H9 (cell line): ENCODE measurements around the gene CMTM7. TPM values are rescaled to one million over a fixed set of nuclear protein-coding genes. Genes with fewer than 3 reads are reported as not detected.

Experiments
- DNase-seq: peaks from one replicate; pipeline ENCODE4 v3.0.0-alpha.2; 2017
- H2AFZ ChIP-seq: one replicate; pipeline ENCODE4 v1.6.1; 2013; ENCODE audit warnings: mild to moderate bottlenecking, low read length, control low read depth, moderate library complexity
- H2AK5ac ChIP-seq: 2 replicates; pipeline ENCODE4 v1.6.1; 2013; ENCODE audit warnings: low read length, control low read depth, mixed read lengths; ENCODE audit not compliant: insufficient read length
- H2BK120ac ChIP-seq: one replicate; pipeline ENCODE4 v1.6.1; 2013; ENCODE audit warnings: low read depth, mild to moderate bottlenecking, low read length, control low read depth, inconsistent platforms; ENCODE audit not compliant: poor library complexity, severe bottlenecking
- H2BK12ac ChIP-seq: 2 replicates; pipeline ENCODE4 v1.6.1; 2013; ENCODE audit warnings: low read length, control low read depth, mixed read lengths, low read depth; ENCODE audit not compliant: insufficient read length
- H2BK15ac ChIP-seq: 2 replicates; pipeline ENCODE4 v1.6.1; 2013; ENCODE audit warnings: low read depth, low read length, control low read depth
- H2BK20ac ChIP-seq: one replicate; pipeline ENCODE4 v1.6.1; 2013; ENCODE audit warnings: low read depth, mild to moderate bottlenecking, low read length, control low read depth, inconsistent platforms; ENCODE audit not compliant: poor library complexity, severe bottlenecking
- H2BK5ac ChIP-seq: 2 replicates; pipeline ENCODE4 v1.6.1; 2013; ENCODE audit warnings: low read length, control low read depth, mixed read lengths; ENCODE audit not compliant: insufficient read length
- H3K14ac ChIP-seq: 2 replicates; pipeline ENCODE4 v1.6.1; 2013; ENCODE audit warnings: low read length, control low read depth; ENCODE audit not compliant: insufficient read depth
- H3K18ac ChIP-seq: 2 replicates; pipeline ENCODE4 v1.6.1; 2013; ENCODE audit warnings: low read depth, mild to moderate bottlenecking, mixed read lengths, low read length, control low read depth; ENCODE audit not compliant: insufficient read length
- H3K23ac ChIP-seq: 2 replicates; pipeline ENCODE4 v1.6.1; 2013; ENCODE audit warnings: low read length, control low read depth, mixed read lengths, low read depth; ENCODE audit not compliant: insufficient read length
- H3K23me2 ChIP-seq: 2 replicates; pipeline ENCODE4 v1.6.1; 2013; ENCODE audit warnings: low read depth, mild to moderate bottlenecking, mixed read lengths, low read length, control low read depth; ENCODE audit not compliant: insufficient read length, poor library complexity, severe bottlenecking
- H3K27ac ChIP-seq: 2 replicates; pipeline ENCODE4 v1.5.1; 2013; ENCODE audit warnings: low read length, control low read depth, mixed read lengths, low read depth; ENCODE audit not compliant: insufficient read length
- H3K27me3 ChIP-seq: 2 replicates; pipeline ENCODE4 v1.6.1; 2013; ENCODE audit warnings: low read length, control low read depth, inconsistent platforms; ENCODE audit not compliant: insufficient read depth
- H3K4ac ChIP-seq: 2 replicates; pipeline ENCODE4 v1.6.1; 2013; ENCODE audit warnings: low read depth, mild to moderate bottlenecking, control low read depth, inconsistent platforms, low read length, moderate library complexity
- H3K4me1 ChIP-seq: 2 replicates; pipeline ENCODE4 v1.6.1; 2013; ENCODE audit warnings: low read length, control low read depth, inconsistent platforms; ENCODE audit not compliant: insufficient read depth
- H3K4me2 ChIP-seq: 2 replicates; pipeline ENCODE4 v1.6.1; 2013; ENCODE audit warnings: low read length, control low read depth, mixed read lengths; ENCODE audit not compliant: insufficient read length, insufficient read depth
- H3K56ac ChIP-seq: 2 replicates; pipeline ENCODE4 v1.6.1; 2013; ENCODE audit warnings: low read depth, mild to moderate bottlenecking, mixed read lengths, low read length, control low read depth; ENCODE audit not compliant: insufficient read length
- H3K79me1 ChIP-seq: 2 replicates; pipeline ENCODE4 v1.6.1; 2013; ENCODE audit warnings: low read depth, mild to moderate bottlenecking, moderate library complexity, low read length, control low read depth, inconsistent platforms; ENCODE audit not compliant: insufficient read depth, poor library complexity, severe bottlenecking
- H3K79me2 ChIP-seq: 2 replicates; pipeline ENCODE4 v1.6.1; 2013; ENCODE audit warnings: low read length, control low read depth, inconsistent platforms; ENCODE audit not compliant: insufficient read depth
- H3K9ac ChIP-seq: 2 replicates; pipeline ENCODE4 v1.6.1; 2013; ENCODE audit warnings: low read length, control low read depth, mixed read lengths; ENCODE audit not compliant: insufficient read length; ENCODE audit errors: extremely low read depth
- H3K9me3 ChIP-seq: one replicate; pipeline ENCODE4 v1.6.1; 2013; ENCODE audit warnings: low read depth, low read length, inconsistent platforms; ENCODE audit not compliant: control insufficient read depth
- H3T11ph ChIP-seq: one replicate; pipeline ENCODE4 v1.6.1; 2013; ENCODE audit warnings: mild to moderate bottlenecking, low read length, control low read depth, inconsistent platforms
- H4K20me1 ChIP-seq: one replicate; pipeline ENCODE4 v1.6.1; 2013; ENCODE audit not compliant: control insufficient read depth, insufficient read length, insufficient read depth
- H4K5ac ChIP-seq: 2 replicates; pipeline ENCODE4 v1.6.1; 2013; ENCODE audit warnings: low read depth, mild to moderate bottlenecking, mixed read lengths, low read length, control low read depth; ENCODE audit not compliant: insufficient read length
- H4K8ac ChIP-seq: replicated peaks from 2 replicates; pipeline ENCODE4 v1.6.1; 2013; ENCODE audit warnings: low read length, control low read depth, mixed read lengths, low read depth; ENCODE audit not compliant: insufficient read length
- H4K91ac ChIP-seq: 2 replicates; pipeline ENCODE4 v1.6.1; 2013; ENCODE audit warnings: low read depth, mild to moderate bottlenecking, moderate library complexity, mixed read lengths, low read length, control low read depth; ENCODE audit not compliant: insufficient read length
- H3K27ac Mint-ChIP-seq, 3 experiments: 2 replicates in 2 of 3; 3 replicates in 1 of 3; pipeline ENCODE4 v1.8.0; 2020 to 2021; ENCODE audit warnings: mixed read lengths in 3 of 3, mild to moderate bottlenecking in 1 of 3, moderate library complexity in 1 of 3
- H3K27me3 Mint-ChIP-seq: 2 replicates; pipeline ENCODE4 v1.8.0; 2021; ENCODE audit warnings: low read depth, mild to moderate bottlenecking, moderate library complexity, mixed read lengths
- H3K36me3 Mint-ChIP-seq, 3 experiments: 2 replicates in 2 of 3; 3 replicates in 1 of 3; pipeline ENCODE4 v1.8.0; 2020 to 2021; ENCODE audit warnings: low read depth in 3 of 3, mixed read lengths in 3 of 3; ENCODE audit not compliant: insufficient read depth in 1 of 3
- H3K4me1 Mint-ChIP-seq, 2 experiments: 2 replicates each; pipeline ENCODE4 v1.8.0; 2020; ENCODE audit warnings: mixed read lengths in 2 of 2
- H3K4me3 Mint-ChIP-seq, 2 experiments: 2 replicates in 1 of 2; 3 replicates in 1 of 2; pipeline ENCODE4 v1.8.0; 2020 to 2021; ENCODE audit warnings: mild to moderate bottlenecking in 2 of 2, mixed read lengths in 2 of 2, moderate library complexity in 1 of 2
- H3K9me3 Mint-ChIP-seq, 2 experiments: 2 replicates in 1 of 2; 3 replicates in 1 of 2; pipeline ENCODE4 v1.8.0; 2020; ENCODE audit warnings: mild to moderate bottlenecking in 2 of 2, mixed read lengths in 2 of 2, moderate library complexity in 1 of 2
- CTCF ChIP-seq: fragments of 200-600 bp; sonication (generic); conservative IDR thresholded peaks from 3 replicates; pipeline ENCODE4 v1.8.0; 2021; ENCODE audit warnings: antibody characterized with exemption, mild to moderate bottlenecking
- WGBS: extraction: QIAGEN DNeasy Blood & Tissue Kit; methylation state at CpG from one replicate; pipeline ENCODE4 v1.1.7; 2013; ENCODE audit warnings: missing lambda C conversion rate, low lambda C conversion rate, mixed read lengths; ENCODE audit not compliant: insufficient read length; ENCODE audit errors: extremely low coverage; 5-methylcytosine and 5-hydroxymethylcytosine counted together
- total RNA-seq: library from RNA; stranded (reverse); gene quantifications from 2 replicates; pipeline ENCODE4 v1.2.1, GENCODE V29; 2021

The CMTM7 gene
- total RNA-seq, 1 experiment from 2014 or later: 23.9 TPM

- Histone ChIP-seq H2BK120ac (no peak overlapping the region), H4K5ac (no peak overlapping the region), H3K79me2 (no peaks in the 10 kb centered on the region), H3K4ac (no peak overlapping the region), H3K56ac (no peak overlapping the region), H3K23ac (no peak overlapping the region), H4K8ac (no peak overlapping the region), H3K27me3 (no peaks in the 10 kb centered on the region), H3K14ac (no peak overlapping the region), H3T11ph (no peak overlapping the region), H3K4me2 (no peak overlapping the region), H3K9me3 (no peaks in the 10 kb centered on the region), H3K9ac (no peak overlapping the region), H2BK15ac (no peak overlapping the region), H3K23me2 (no peaks in the 10 kb centered on the region), H2BK12ac (no peak overlapping the region), H3K79me1 (peaks cover 2% of the 10 kb centered on the region), H3K4me1 (peaks cover 2% of the 10 kb centered on the region; the same call in 1 of the 2 replicates), H3K18ac (no peak overlapping the region), H2BK5ac (no peak overlapping the region), H4K91ac (no peak overlapping the region), H4K20me1 (no peaks in the 10 kb centered on the region), H2BK20ac (no peak overlapping the region), H3K27ac (no peak overlapping the region), H2AFZ (no peak overlapping the region), H2AK5ac (no peak overlapping the region)
- peaks cover 0 to 1% of the 10 kb centered on the region in 2 experiments; a peak in 1 of 5 replicates for H3K9me3 Mint-ChIP-seq
- peaks cover 9% of the 10 kb centered on the region for H3K27me3 Mint-ChIP-seq
- WGBS: no CpG with 5 or more reads among the region's 2 CpGs
- peaks cover 28 to 30% of the 10 kb centered on the region in 2 experiments for H3K4me1 Mint-ChIP-seq
- H3K36me3 Mint-ChIP-seq: peaks cover 0 to 5% (median 0%) of the 10 kb centered on the region in 3 experiments; a peak in 2 of 7 replicates
- TF ChIP-seq CTCF: no peak
- no peak for DNase-seq
- H3K27ac Mint-ChIP-seq: no peak overlapping the region
- H3K4me3 Mint-ChIP-seq: no peak overlapping the region
Observed at GRCh38 chr3:32397941-32398340, 6.3 kb downstream of the CMTM7 start.
